HG03103 (cell line): ENCODE results near the gene EID3.

Source experiments
- ATAC-seq: cut with Tn5 transposase; IDR thresholded peaks from one replicate; pipeline ENCODE4 v1.9.1; 2021; ENCODE audit warnings: low read depth; ENCODE audit not compliant: unreplicated experiment

The EID3 gene

DNA sequence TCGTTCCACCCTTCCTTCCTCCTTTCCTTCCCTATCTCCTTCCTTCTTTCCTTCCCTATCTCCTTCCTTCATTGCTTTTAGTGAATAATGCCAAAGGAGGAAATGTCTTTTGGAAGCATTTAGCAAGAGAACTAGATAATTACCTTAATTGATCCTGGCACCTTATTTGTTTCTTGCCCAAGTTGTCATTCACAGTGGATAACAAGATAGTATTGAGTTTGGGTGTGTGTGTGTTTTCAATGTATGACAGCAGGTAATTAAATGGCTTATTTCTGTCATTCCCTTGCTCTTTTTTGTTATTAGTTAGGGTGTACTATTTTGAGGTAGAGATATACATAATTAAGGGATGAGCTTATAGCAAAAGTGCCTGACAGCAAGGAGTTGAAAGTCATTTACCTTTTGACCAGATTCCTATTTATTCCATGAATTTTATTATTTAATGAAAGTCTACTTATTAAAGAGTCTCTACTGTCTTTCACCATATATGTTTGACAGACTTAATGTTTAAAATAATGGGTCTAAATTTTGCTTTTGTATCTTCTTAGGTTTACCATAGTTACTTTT is 30.2 kb downstream of the EID3 start:
- no peak for ATAC-seq

DNA sequence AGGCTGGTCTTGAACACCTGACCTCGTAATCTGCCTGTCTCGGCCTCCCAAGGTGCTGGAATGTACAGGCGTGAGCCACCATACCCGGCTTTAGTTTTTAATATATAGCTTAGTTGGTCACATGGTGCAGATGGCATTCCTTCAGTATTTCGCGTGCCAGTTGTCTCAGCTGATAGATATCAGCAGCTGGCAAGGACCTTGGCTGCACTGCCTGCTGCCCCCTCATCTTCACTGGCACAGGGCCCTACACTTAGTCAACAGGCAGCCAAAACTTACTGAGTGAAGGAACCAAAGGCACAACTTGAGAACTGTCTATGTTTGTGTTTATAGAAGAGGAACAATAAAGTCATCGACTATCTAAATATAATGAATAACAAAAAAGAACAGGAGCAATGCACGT is 31.0 kb downstream of the EID3 start:
- ATAC-seq: no peak

- no peak for ATAC-seq
Observed at GRCh38 chr12:104336115-104336514, 32.6 kb downstream of the EID3 start.

- ATAC-seq: no peak
Observed at GRCh38 chr12:104337030-104337558, 33.6 kb downstream of the EID3 start.

DNA sequence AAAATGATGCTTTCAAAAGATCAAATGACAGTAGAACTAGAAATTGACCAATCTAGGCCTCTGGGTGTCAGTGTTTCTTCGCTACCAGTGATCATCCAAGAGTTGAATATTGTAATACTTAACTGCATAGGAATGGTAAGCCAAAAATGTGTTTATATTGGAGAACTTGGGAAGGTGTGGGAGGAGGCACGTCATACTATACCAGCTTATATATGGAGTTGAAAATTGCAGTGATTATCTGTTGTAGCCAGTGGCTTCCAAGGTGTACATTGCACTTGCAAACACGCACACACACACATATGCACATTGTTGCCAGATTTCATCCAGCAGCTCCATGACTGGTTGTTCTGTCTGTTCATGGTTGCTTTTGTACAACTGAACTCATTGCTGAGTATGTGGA is 36.1 kb downstream of the EID3 start:
- ATAC-seq: no peak

- no peak for ATAC-seq
Observed at GRCh38 chr12:104340177-104340576, 36.6 kb downstream of the EID3 start.

DNA sequence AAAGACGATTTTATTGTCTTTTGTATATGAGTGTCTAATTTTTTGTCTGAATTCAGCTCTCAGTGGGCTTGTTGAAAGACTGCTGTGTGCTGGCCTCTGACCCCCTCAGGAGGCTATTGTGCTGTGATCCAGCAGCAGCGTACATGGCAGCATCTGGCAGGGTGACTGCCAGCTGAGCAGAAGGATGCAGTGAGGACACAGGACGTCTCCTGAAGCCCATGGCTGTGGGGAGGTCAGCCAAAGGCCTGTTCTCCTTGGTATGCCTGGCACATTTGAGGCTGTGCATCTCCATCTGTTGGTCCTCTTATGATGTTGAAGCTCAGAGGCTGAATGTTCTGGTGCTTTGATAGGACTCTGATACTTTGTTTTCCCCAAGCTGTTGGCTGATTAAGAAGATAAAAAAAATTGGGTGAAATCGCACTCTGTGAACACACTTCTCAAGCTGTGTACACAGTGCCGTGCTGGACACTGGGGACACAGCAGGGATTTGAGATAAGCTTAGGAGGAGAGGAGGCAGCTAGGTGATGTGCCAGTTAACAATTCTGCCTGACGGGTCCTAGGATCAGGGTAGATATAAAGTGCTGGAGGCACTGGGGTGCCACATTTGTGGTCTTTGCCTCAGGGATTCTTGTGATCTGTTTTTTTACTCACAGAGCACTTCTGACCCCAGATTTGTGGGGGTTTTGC is 37.5 kb downstream of the EID3 start:
- no peak for ATAC-seq

GRCh38 chr12:104342147-104342546 is 38.6 kb downstream of the EID3 start:
- ATAC-seq: no peak

GRCh38 chr12:104342635-104343249 is 39.2 kb downstream of the EID3 start:
- ATAC-seq: no peak

GRCh38 chr12:104344682-104345081 is 41.1 kb downstream of the EID3 start:
- ATAC-seq: no peak

GRCh38 chr12:104345234-104346066 is 41.9 kb downstream of the EID3 start:
- ATAC-seq: no peak

GRCh38 chr12:104347374-104348075 is 44.0 kb downstream of the EID3 start:
- ATAC-seq: no peak

DNA sequence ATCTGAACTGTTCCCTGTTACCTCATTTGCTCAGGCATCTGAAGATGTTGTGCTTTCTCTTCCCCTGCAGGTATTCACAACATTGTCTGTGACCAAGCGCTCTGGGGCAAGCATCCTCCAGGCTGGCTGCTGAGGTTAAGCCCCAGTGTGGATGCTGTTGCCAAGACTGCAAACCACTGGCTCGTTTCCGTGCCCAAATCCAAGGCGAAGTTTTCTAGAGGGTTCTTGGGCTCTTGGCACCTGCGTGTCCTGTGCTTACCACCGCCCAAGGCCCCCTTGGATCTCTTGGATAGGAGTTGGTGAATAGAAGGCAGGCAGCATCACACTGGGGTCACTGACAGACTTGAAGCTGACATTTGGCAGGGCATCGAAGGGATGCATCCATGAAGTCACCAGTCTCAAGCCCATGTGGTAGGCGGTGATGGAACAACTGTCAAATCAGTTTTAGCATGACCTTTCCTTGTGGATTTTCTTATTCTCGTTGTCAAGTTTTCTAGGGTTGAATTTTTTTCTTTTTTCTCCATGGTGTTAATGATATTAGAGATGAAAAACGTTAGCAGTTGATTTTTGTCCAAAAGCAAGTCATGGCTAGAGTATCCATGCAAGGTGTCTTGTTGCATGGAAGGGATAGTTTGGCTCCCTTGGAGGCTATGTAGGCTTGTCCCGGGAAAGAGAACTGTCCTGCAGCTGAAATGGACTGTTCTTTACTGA is 44.9 kb downstream of the EID3 start:
- no peak for ATAC-seq

GRCh38 chr12:104348994-104349494 is 45.5 kb downstream of the EID3 start:
- no peak for ATAC-seq

DNA sequence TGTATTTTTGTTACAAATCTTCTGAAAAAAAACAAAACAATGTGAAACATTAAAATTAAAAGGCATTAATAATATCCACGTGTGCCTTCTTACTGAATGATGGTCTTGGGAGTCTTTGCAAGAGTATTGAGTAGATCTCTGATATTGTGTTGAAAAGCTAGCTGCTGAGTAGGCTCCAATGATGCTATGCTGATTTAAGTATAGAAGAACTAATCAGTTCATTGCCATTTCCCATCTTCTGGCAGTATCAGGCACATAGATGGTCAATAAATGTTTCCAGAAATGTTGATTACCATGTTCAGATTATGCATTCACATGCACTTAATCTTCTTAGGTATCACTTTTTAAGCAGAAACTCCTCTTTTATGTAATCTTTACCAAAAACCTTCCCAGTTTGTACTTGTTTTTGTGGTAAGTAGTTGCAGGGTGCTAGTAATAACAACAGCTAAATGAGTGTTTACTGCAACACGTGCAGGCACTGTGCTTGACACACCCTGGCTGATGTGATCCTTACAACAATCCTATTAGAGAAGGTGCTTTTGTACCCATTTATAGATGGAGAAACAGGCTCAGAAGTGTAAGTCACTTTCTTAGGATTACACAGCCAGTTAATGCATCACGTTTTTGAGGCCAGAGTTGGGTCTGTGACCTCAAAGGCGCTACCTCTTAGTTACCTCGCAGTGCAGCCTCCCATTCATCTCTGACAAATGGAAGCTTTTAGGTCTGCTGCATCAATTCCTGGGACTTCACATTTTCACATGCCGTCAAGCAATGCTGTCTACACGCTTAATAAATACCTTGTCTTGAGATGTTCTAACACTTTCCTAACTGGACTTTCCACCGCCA is 46.9 kb downstream of the EID3 start:
- ATAC-seq: no peak

DNA sequence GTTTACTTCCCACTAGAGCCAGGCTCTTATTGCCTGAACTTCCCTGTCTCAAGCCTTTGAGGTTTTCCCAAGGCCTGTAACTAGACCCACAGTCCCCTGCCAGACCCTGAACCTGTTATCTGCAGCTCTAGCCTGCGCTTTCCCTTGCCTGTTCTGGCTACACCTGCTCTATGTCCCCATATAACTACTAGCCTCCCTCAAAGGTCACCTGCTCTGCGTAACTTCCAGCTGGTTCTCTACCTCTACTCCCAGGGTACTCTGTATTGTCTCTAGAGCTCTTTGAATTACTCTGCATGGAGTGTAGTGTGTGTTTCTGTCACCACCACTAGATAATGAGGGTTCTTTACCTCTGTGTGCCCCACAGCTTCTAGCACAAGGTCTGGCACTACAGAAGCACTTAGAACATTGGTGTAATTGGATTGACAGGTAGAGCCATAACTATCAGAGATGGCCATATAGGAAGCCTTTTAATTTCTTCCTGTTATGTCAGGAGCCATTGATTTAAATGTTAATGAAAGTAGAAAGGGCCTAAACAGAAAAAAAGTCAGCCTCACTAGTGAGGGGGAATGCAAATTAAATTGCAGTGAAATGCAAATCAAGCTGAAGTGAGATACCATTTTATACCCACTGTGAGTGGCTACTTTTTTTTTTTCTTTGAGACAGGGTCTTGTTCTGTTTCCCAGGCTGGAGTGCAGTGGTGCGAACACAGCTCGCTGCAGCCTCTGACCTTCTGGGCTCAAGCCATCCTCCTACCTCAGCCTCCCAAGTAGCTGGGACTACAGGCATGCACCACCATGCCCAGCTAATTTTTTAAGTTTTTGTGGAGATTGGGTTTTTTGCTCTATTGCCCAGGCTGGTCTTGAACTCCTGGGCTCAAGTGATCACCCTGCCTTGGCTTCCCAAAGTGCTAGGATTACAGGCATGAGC is 47.8 kb downstream of the EID3 start:
- ATAC-seq: no peak

GRCh38 chr12:104352106-104352713 is 48.7 kb downstream of the EID3 start:
- ATAC-seq: no peak
